Measurements from ENCODE around the gene ALG9.

- TF ChIP-seq CTCF (IDR thresholded peaks at IDR 0.05; ENCODE audit: low read depth, low read length) (no peak), EZH2phosphoT487 (IDR thresholded peaks at IDR 0.05; ENCODE audit: low read depth) (no peak)
These were observed 75.9 kb downstream of the ALG9 start for GRCh38 chr11:111795334-111795985.
